Duodenal mucosa (tissue), 2 donors: ENCODE measurements around the gene EMILIN3.

Experiments used
- H3K27ac ChIP-seq: one replicate; pipeline ENCODE4 v1.7.0; 2013; ENCODE audit warnings: low read depth, low read length
- H3K27me3 ChIP-seq, 2 donors: one replicate each; pipeline ENCODE4 v1.7.0; 2013; ENCODE audit warnings: low read length in 2 of 2, control low read depth in 1 of 2; ENCODE audit not compliant: insufficient read depth in 2 of 2, control insufficient read depth in 1 of 2
- H3K36me3 ChIP-seq, 2 donors: one replicate each; pipeline ENCODE4 v1.7.0; 2013; ENCODE audit warnings: low read length in 2 of 2, control low read depth in 1 of 2; ENCODE audit not compliant: insufficient read depth in 2 of 2, control insufficient read depth in 1 of 2
- H3K4me1 ChIP-seq, 2 donors: one replicate each; pipeline ENCODE4 v1.7.0; 2013; ENCODE audit warnings: low read length in 2 of 2, control low read depth in 1 of 2; ENCODE audit not compliant: insufficient read depth in 2 of 2, control insufficient read depth in 1 of 2
- H3K4me3 ChIP-seq, 2 donors: one replicate each; pipeline ENCODE4 v1.7.0; 2013; ENCODE audit warnings: low read length in 2 of 2, low read depth in 1 of 2
- H3K9ac ChIP-seq, 2 donors: one replicate each; pipeline ENCODE4 v1.7.0; 2013; ENCODE audit warnings: low read length in 2 of 2, low read depth in 1 of 2
- H3K9me3 ChIP-seq, 2 donors: one replicate each; pipeline ENCODE4 v1.7.0; 2013; ENCODE audit warnings: low read length in 2 of 2, control low read depth in 1 of 2; ENCODE audit not compliant: control insufficient read depth in 1 of 2

Gene EMILIN3

GRCh38 chr20:41366546-41367392 is at the start of gene EMILIN3:
TSS of gene EMILIN3 (minus strand) at chr20:41366818. CDS start at chr20:41366634, 184 bp downstream.
- Histone ChIP-seq H3K27me3 (peaks cover 23 to 30% of the 10 kb centered on the region in 2 donors), H3K9me3 (peaks cover 0 to 4% of the 10 kb centered on the region in 2 donors), H3K27ac (no peak within 1 kb of the TSS), H3K4me1 (peaks cover 0 to 9% of the 10 kb centered on the region in 2 donors), H3K9ac (no peak within 1 kb of the TSS), H3K4me3 (peak within 1 kb of the TSS in 1 of 2 donors; percentile 32), H3K36me3 (no peaks in the 10 kb centered on the region)

GRCh38 chr20:41415191-41415590 is 48.6 kb upstream of the EMILIN3 start:
- no peaks in the 10 kb centered on the region for H3K4me1 ChIP-seq
- no peaks in the 10 kb centered on the region for H3K27me3 ChIP-seq
- no peaks in the 10 kb centered on the region for H3K9me3 ChIP-seq
- no peak overlapping the region for H3K9ac ChIP-seq
- peaks cover 35 to 80% of the 10 kb centered on the region in 2 donors for H3K36me3 ChIP-seq
- H3K27ac ChIP-seq: no peak overlapping the region
- no peak overlapping the region for H3K4me3 ChIP-seq

- H3K4me1 ChIP-seq: peaks cover 0 to 5% of the 10 kb centered on the region in 2 donors
- H3K9ac ChIP-seq: no peak overlapping the region
- H3K36me3 ChIP-seq: peaks cover 38 to 83% of the 10 kb centered on the region in 2 donors
- H3K27ac ChIP-seq: no peak overlapping the region
- no peaks in the 10 kb centered on the region for H3K27me3 ChIP-seq
- H3K4me3 ChIP-seq: no peak overlapping the region
- H3K9me3 ChIP-seq: no peaks in the 10 kb centered on the region
These were observed 46.6 kb upstream of the EMILIN3 start for GRCh38 chr20:41413169-41413568.

- no peak overlapping the region for H3K27ac ChIP-seq
- H3K4me1 ChIP-seq: peaks cover 0 to 5% of the 10 kb centered on the region in 2 donors
- no peak overlapping the region for H3K4me3 ChIP-seq
- H3K9ac ChIP-seq: no peak overlapping the region
- H3K36me3 ChIP-seq: peaks cover 40 to 82% of the 10 kb centered on the region in 2 donors
- no peaks in the 10 kb centered on the region for H3K27me3 ChIP-seq
- no peaks in the 10 kb centered on the region for H3K9me3 ChIP-seq
These were observed 45.9 kb upstream of the EMILIN3 start for GRCh38 chr20:41412324-41413120.

- H3K36me3 ChIP-seq: peaks cover 46 to 86% of the 10 kb centered on the region in 2 donors
- H3K4me3 ChIP-seq: no peak overlapping the region
- no peak overlapping the region for H3K27ac ChIP-seq
- H3K4me1 ChIP-seq: peaks cover 0 to 5% of the 10 kb centered on the region in 2 donors
- H3K27me3 ChIP-seq: no peaks in the 10 kb centered on the region
- no peak overlapping the region for H3K9ac ChIP-seq
- no peaks in the 10 kb centered on the region for H3K9me3 ChIP-seq
These were observed 44.8 kb upstream of the EMILIN3 start for GRCh38 chr20:41411391-41411847.

- no peaks in the 10 kb centered on the region for H3K9me3 ChIP-seq
- H3K36me3 ChIP-seq: peaks cover 39 to 86% of the 10 kb centered on the region in 2 donors
- H3K27ac ChIP-seq: no peak overlapping the region
- H3K9ac ChIP-seq: no peak overlapping the region
- H3K4me3 ChIP-seq: no peak overlapping the region
- no peaks in the 10 kb centered on the region for H3K27me3 ChIP-seq
- H3K4me1 ChIP-seq: peaks cover 0 to 5% of the 10 kb centered on the region in 2 donors
These were observed 42.4 kb upstream of the EMILIN3 start for GRCh38 chr20:41408986-41409385.

- no peak overlapping the region for H3K27ac ChIP-seq
- H3K4me3 ChIP-seq: no peak overlapping the region
- H3K9ac ChIP-seq: no peak overlapping the region
- peaks cover 0 to 5% of the 10 kb centered on the region in 2 donors for H3K4me1 ChIP-seq
- H3K9me3 ChIP-seq: no peaks in the 10 kb centered on the region
- peaks cover 38 to 86% of the 10 kb centered on the region in 2 donors for H3K36me3 ChIP-seq
- H3K27me3 ChIP-seq: no peaks in the 10 kb centered on the region
These were observed 41.7 kb upstream of the EMILIN3 start for GRCh38 chr20:41408156-41408794.

- Histone ChIP-seq H3K4me3 (no peak overlapping the region), H3K9ac (no peak overlapping the region), H3K27me3 (no peaks in the 10 kb centered on the region), H3K36me3 (peaks cover 36 to 82% of the 10 kb centered on the region in 2 donors), H3K4me1 (peaks cover 0 to 5% of the 10 kb centered on the region in 2 donors), H3K27ac (no peak overlapping the region), H3K9me3 (no peaks in the 10 kb centered on the region)
These were observed 41.0 kb upstream of the EMILIN3 start for GRCh38 chr20:41407607-41408006.

- no peaks in the 10 kb centered on the region for H3K27me3 ChIP-seq
- H3K36me3 ChIP-seq: peaks cover 36 to 76% of the 10 kb centered on the region in 2 donors
- no peak overlapping the region for H3K4me3 ChIP-seq
- no peak overlapping the region for H3K9ac ChIP-seq
- H3K27ac ChIP-seq: no peak overlapping the region
- H3K9me3 ChIP-seq: no peaks in the 10 kb centered on the region
- peaks cover 0 to 5% of the 10 kb centered on the region in 2 donors for H3K4me1 ChIP-seq
These were observed 40.4 kb upstream of the EMILIN3 start for GRCh38 chr20:41406896-41407444.
